WTC11 (cell line): ENCODE results near the gene TNNT1. TPM values are rescaled to one million over a fixed set of nuclear protein-coding genes. Genes with fewer than 3 reads are reported as not detected.
"Not testable (repeated sequence)": the region's sequence is repeated elsewhere in the genome, so short reads cannot be mapped to it uniquely, and the experiment has no call there.

ENCODE experiments used
- ATAC-seq: fragments of 200-7000 bp; cut with Tn5 transposase; 2 replicates; pipeline ENCODE4 v1.10.0; 2021; ENCODE audit warnings: mild to moderate bottlenecking, moderate library complexity
- CTCF ChIA-PET: fragments of 300-600 bp; sonication (Branson Sonifier 250); formaldehyde crosslinking; loops from one replicate; lab custom pipeline; 2021; ENCODE audit warnings: antibody characterized with exemption; lab: Charles Lee
- POLR2A ChIA-PET: fragments of 350-600 bp; sonication (Branson Sonifier 250); formaldehyde crosslinking; loops from one replicate; lab custom pipeline; 2021; ENCODE audit warnings: antibody characterized with exemption; lab: Charles Lee
- DNase-seq: peaks from one replicate; pipeline ENCODE4 v3.0.0; 2021; ENCODE audit warnings: low spot score
- H3K27ac Mint-ChIP-seq: 2 replicates; pipeline ENCODE4 v1.8.0; 2021; ENCODE audit warnings: mixed read lengths
- H3K27me3 Mint-ChIP-seq: 2 replicates; pipeline ENCODE4 v1.8.0; 2021; ENCODE audit warnings: low read depth, mild to moderate bottlenecking, moderate library complexity, mixed read lengths
- H3K36me3 Mint-ChIP-seq: 2 replicates; pipeline ENCODE4 v1.8.0; 2021; ENCODE audit warnings: mixed read lengths
- H3K4me1 Mint-ChIP-seq: 2 replicates; pipeline ENCODE4 v1.8.0; 2022; ENCODE audit warnings: mixed read lengths
- H3K4me3 Mint-ChIP-seq: 2 replicates; pipeline ENCODE4 v1.8.0; 2021; ENCODE audit warnings: mild to moderate bottlenecking, moderate library complexity, mixed read lengths
- H3K9me3 Mint-ChIP-seq: 2 replicates; pipeline ENCODE4 v1.8.0; 2021; ENCODE audit warnings: mixed read lengths
- CREB1 ChIP-seq: sonication (generic); formaldehyde crosslinking; IDR thresholded peaks from 2 replicates; pipeline ENCODE4 v1.8.0; 2023; ENCODE audit warnings: mild to moderate bottlenecking, missing genetic modification reagents
- ELF4 ChIP-seq: sonication (generic); formaldehyde crosslinking; IDR thresholded peaks from 2 replicates; pipeline ENCODE4 v1.8.1; 2022; ENCODE audit warnings: low read depth, mild to moderate bottlenecking, moderate library complexity, missing genetic modification reagents
- ETV6 ChIP-seq: sonication (generic); formaldehyde crosslinking; IDR thresholded peaks from 2 replicates; pipeline ENCODE4 v1.8.1; 2022; ENCODE audit warnings: mild to moderate bottlenecking, missing genetic modification reagents
- GRHL2 ChIP-seq: fragments of 250-450 bp; sonication (Bioruptor Pico); IDR thresholded peaks from 2 replicates; pipeline ENCODE4 v1.8.0; 2022; ENCODE audit warnings: mild to moderate bottlenecking, moderate library complexity; ENCODE audit not compliant: insufficient replicate concordance, severe bottlenecking
- NR1H2 ChIP-seq: sonication (generic); formaldehyde crosslinking; IDR thresholded peaks from 2 replicates; pipeline ENCODE4 v1.9.0; 2021; ENCODE audit warnings: mild to moderate bottlenecking, moderate library complexity, missing genetic modification reagents
- SP1 ChIP-seq: sonication (generic); formaldehyde crosslinking; conservative IDR thresholded peaks from 2 replicates; pipeline ENCODE4 v1.8.1; 2022; ENCODE audit warnings: missing genetic modification reagents
- USF2 ChIP-seq: sonication (generic); formaldehyde crosslinking; IDR thresholded peaks from 2 replicates; pipeline ENCODE4 v1.8.1; 2023; ENCODE audit warnings: mild to moderate bottlenecking, missing genetic modification reagents, moderate library complexity
- ZMAT4 ChIP-seq: fragments of 250-450 bp; sonication (Bioruptor Pico); IDR thresholded peaks from 2 replicates; pipeline ENCODE4 v1.9.0; 2021; ENCODE audit warnings: mild to moderate bottlenecking
- ZNF263 ChIP-seq: sonication (generic); formaldehyde crosslinking; IDR thresholded peaks from 2 replicates; pipeline ENCODE4 v1.8.1; 2022; ENCODE audit warnings: low read depth, mild to moderate bottlenecking, moderate library complexity, missing genetic modification reagents
- ZNF416 ChIP-seq: fragments of 250-450 bp; sonication (Bioruptor Pico); IDR thresholded peaks from 2 replicates; pipeline ENCODE4 v1.9.0; 2021; ENCODE audit warnings: mild to moderate bottlenecking, inconsistent platforms
- total RNA-seq: library from RNA; stranded (reverse); gene quantifications from 3 replicates; pipeline ENCODE4 v1.2.3, GENCODE V29; 2021
- TF ChIP-seq, protein P1 (sequence below): sonication (generic); formaldehyde crosslinking; IDR thresholded peaks from 2 replicates; pipeline ENCODE4 v1.8.1; 2023; ENCODE audit warnings: mild to moderate bottlenecking, moderate library complexity, missing genetic modification reagents
- TF ChIP-seq, protein P2 (sequence below): sonication (generic); formaldehyde crosslinking; IDR thresholded peaks from 2 replicates; pipeline ENCODE4 v1.8.0; 2022; ENCODE audit warnings: mild to moderate bottlenecking, missing genetic modification reagents
- TF ChIP-seq, protein P3 (sequence below): sonication (generic); formaldehyde crosslinking; IDR thresholded peaks from 2 replicates; pipeline ENCODE4 v1.8.1; 2022; ENCODE audit warnings: low read depth, missing genetic modification reagents, borderline replicate concordance
- TF ChIP-seq, protein P4 (sequence below): sonication (generic); formaldehyde crosslinking; IDR thresholded peaks from 2 replicates; pipeline ENCODE4 v1.8.0; 2022; ENCODE audit warnings: mild to moderate bottlenecking, missing genetic modification reagents

The TNNT1 gene
- total RNA-seq, 1 experiment from 2014 or later: 50.6 TPM

DNA sequence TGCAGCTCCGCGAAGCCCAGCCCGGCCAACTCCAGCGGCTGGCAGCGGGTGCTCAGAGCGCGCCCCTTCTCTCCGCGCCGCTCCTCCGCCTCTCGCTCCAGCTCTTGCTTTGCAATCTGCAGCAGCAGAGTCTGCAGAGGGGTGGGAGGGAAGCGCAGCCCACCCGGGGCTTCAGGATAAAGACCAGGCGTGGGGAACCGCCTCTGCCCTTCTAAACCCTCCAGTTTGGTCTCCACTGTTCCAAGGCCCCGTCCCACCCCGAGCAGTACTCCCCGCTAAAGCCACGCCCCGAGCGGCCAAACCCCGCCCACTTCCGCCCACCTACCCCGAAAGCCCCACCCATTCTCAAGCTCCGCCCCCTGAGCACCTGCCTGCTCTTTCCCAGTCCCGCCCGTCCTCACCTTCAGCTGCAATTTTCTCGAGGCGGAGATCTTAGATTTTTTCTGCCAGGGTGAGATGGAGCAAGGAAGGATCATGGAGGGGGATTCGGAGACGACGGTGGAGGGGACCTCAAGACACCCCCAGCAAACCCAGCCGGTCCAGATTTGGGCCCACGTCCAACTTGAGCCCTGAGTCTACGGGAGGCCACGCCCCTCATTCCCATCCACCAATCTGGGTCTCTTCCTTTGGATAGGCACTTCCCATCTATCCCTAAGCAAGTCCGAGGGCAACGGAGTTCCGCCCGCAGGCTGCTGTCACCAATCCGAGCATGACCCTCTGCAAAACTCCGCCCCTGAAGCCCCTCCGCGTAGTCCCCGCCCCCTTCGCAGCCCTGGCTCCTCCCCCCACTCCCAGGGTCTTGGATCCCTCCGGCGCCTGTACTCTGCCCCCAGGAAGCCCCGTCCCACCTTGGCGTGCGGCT lies 7.4 kb upstream of the TNNT1 start:
- peak overlapping the region; percentile 84 for H3K4me3 Mint-ChIP-seq
- H3K27ac Mint-ChIP-seq: peak overlapping the region; percentile 63; the same call in 1 of the 2 replicates
- peaks cover 24% of the 10 kb centered on the region for H3K36me3 Mint-ChIP-seq
- DNase-seq (peak; percentile 97), ATAC-seq (peak; percentile 62)
- peak; percentile 50 for TF ChIP-seq SP1 (CRISPR knock-in tag)
- TF ChIP-seq ELF4: no peak
- CTCF ChIA-PET: interaction anchor here (0.6 to 2.3 kb wide), 9 partner anchors 10 to 498 kb away, joined by 3 to 37 read pairs (median 6); partner anchors contain the start of genes DNAAF3 and PPP1R12C
- peaks cover 18% of the 10 kb centered on the region for H3K9me3 Mint-ChIP-seq
- peaks cover 66% of the 10 kb centered on the region for H3K27me3 Mint-ChIP-seq
- POLR2A ChIA-PET: interaction anchor here (0.6 to 1.4 kb wide), 8 partner anchors 10 to 320 kb away, joined by 3 to 10 read pairs (median 4); partner anchors contain the start of genes UBE2S and ZNF628
- H3K4me1 Mint-ChIP-seq: peaks cover 23% of the 10 kb centered on the region

GRCh38 chr19:55155784-55156183 lies 6.8 kb upstream of the TNNT1 start:
- POLR2A ChIA-PET: interaction anchor here (0.9 to 1.4 kb wide), 4 partner anchors 9 to 321 kb away, joined by 4 to 10 read pairs (median 6); partner anchors contain the start of gene ZNF628
- H3K4me3 Mint-ChIP-seq: peak overlapping the region; percentile 84
- H3K4me1 Mint-ChIP-seq: peaks cover 24% of the 10 kb centered on the region
- H3K27ac Mint-ChIP-seq, ATAC-seq, DNase-seq: not testable (repeated sequence)
- peaks cover 65% of the 10 kb centered on the region for H3K27me3 Mint-ChIP-seq
- H3K36me3 Mint-ChIP-seq: peaks cover 27% of the 10 kb centered on the region
- CTCF ChIA-PET: interaction anchor here (0.9 to 2.3 kb wide), 8 partner anchors 9 to 499 kb away, joined by 3 to 37 read pairs (median 6); partner anchors contain the start of genes DNAAF3 and PPP1R12C
- peaks cover 18% of the 10 kb centered on the region for H3K9me3 Mint-ChIP-seq

- CTCF ChIA-PET: interaction anchor here (1.1 to 1.2 kb wide), 2 partner anchors 8 to 13 kb away, joined by 3 to 4 read pairs; no protein-coding TSS in a partner anchor
These were observed 4.8 kb upstream of the TNNT1 start for GRCh38 chr19:55153652-55154264.

GRCh38 chr19:55152017-55152416 lies 3.0 kb upstream of the TNNT1 start:
- DNase-seq: no peak
- no peak overlapping the region for H3K27ac Mint-ChIP-seq
- H3K4me3 Mint-ChIP-seq: no peak overlapping the region
- H3K9me3 Mint-ChIP-seq: peaks cover 18% of the 10 kb centered on the region
- H3K36me3 Mint-ChIP-seq: peaks cover 27% of the 10 kb centered on the region
- H3K27me3 Mint-ChIP-seq: peaks cover 54% of the 10 kb centered on the region
- no peak for TF ChIP-seq ZNF263 (CRISPR knock-in tag)
- TF ChIP-seq, protein P1, sequence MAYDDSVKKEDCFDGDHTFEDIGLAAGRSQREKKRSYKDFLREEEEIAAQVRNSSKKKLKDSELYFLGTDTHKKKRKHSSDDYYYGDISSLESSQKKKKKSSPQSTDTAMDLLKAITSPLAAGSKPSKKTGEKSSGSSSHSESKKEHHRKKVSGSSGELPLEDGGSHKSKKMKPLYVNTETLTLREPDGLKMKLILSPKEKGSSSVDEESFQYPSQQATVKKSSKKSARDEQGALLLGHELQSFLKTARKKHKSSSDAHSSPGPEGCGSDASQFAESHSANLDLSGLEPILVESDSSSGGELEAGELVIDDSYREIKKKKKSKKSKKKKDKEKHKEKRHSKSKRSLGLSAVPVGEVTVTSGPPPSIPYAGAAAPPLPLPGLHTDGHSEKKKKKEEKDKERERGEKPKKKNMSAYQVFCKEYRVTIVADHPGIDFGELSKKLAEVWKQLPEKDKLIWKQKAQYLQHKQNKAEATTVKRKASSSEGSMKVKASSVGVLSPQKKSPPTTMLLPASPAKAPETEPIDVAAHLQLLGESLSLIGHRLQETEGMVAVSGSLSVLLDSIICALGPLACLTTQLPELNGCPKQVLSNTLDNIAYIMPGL (CRISPR knock-in tag): no peak
- no peak for TF ChIP-seq CREB1
- no peak for TF ChIP-seq ETV6
- TF ChIP-seq, protein P2, sequence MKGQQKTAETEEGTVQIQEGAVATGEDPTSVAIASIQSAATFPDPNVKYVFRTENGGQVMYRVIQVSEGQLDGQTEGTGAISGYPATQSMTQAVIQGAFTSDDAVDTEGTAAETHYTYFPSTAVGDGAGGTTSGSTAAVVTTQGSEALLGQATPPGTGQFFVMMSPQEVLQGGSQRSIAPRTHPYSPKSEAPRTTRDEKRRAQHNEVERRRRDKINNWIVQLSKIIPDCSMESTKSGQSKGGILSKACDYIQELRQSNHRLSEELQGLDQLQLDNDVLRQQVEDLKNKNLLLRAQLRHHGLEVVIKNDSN (CRISPR knock-in tag): no peak
- TF ChIP-seq ZNF416 (CRISPR knock-in tag): no peak
- no peak for TF ChIP-seq GRHL2
- ChIA-PET CTCF (interaction anchor here (0.9 to 1.0 kb wide), 2 partner anchors 8 to 14 kb away, joined by 4 to 6 read pairs; partner anchors contain the start of gene DNAAF3), POLR2A (no interaction called here)
- H3K4me1 Mint-ChIP-seq: peaks cover 31% of the 10 kb centered on the region
- no peak for ATAC-seq

More at GRCh38 chr19:55153652-55154264, 4.8 kb upstream of the TNNT1 start:
- peaks cover 27% of the 10 kb centered on the region for H3K36me3 Mint-ChIP-seq
- no peak overlapping the region for H3K27ac Mint-ChIP-seq
- peaks cover 28% of the 10 kb centered on the region for H3K4me1 Mint-ChIP-seq
- no peak for ATAC-seq
- no peak overlapping the region for H3K4me3 Mint-ChIP-seq
- POLR2A ChIA-PET: no interaction called here
- peaks cover 62% of the 10 kb centered on the region for H3K27me3 Mint-ChIP-seq
- TF ChIP-seq ZMAT4 (CRISPR knock-in tag): no peak
- TF ChIP-seq NR1H2 (CRISPR knock-in tag): no peak
- TF ChIP-seq, protein P3, sequence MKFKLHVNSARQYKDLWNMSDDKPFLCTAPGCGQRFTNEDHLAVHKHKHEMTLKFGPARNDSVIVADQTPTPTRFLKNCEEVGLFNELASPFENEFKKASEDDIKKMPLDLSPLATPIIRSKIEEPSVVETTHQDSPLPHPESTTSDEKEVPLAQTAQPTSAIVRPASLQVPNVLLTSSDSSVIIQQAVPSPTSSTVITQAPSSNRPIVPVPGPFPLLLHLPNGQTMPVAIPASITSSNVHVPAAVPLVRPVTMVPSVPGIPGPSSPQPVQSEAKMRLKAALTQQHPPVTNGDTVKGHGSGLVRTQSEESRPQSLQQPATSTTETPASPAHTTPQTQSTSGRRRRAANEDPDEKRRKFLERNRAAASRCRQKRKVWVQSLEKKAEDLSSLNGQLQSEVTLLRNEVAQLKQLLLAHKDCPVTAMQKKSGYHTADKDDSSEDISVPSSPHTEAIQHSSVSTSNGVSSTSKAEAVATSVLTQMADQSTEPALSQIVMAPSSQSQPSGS (CRISPR knock-in tag): no peak
- TF ChIP-seq ELF4: no peak
- TF ChIP-seq, protein P4, sequence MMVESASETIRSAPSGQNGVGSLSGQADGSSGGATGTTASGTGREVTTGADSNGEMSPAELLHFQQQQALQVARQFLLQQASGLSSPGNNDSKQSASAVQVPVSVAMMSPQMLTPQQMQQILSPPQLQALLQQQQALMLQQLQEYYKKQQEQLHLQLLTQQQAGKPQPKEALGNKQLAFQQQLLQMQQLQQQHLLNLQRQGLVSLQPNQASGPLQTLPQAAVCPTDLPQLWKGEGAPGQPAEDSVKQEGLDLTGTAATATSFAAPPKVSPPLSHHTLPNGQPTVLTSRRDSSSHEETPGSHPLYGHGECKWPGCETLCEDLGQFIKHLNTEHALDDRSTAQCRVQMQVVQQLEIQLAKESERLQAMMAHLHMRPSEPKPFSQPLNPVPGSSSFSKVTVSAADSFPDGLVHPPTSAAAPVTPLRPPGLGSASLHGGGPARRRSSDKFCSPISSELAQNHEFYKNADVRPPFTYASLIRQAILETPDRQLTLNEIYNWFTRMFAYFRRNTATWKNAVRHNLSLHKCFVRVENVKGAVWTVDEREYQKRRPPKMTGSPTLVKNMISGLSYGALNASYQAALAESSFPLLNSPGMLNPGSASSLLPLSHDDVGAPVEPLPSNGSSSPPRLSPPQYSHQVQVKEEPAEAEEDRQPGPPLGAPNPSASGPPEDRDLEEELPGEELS (CRISPR knock-in tag): no peak
- TF ChIP-seq USF2 (CRISPR knock-in tag): no peak
- TF ChIP-seq, all 79 proteins: peak for 0
- no peak for DNase-seq
- peaks cover 18% of the 10 kb centered on the region for H3K9me3 Mint-ChIP-seq
